Stimulated activated CD4-positive, alpha-beta T cell treated with anti-CD3 and anti-CD28 coated beads, Interleukin-15, amount 100 ng/mL, for 1 hour (primary cell): ENCODE measurements around the gene SERPINA6.
"Not testable (repeated sequence)": the region's sequence is repeated elsewhere in the genome, so short reads cannot be mapped to it uniquely, and the experiment has no call there.

ENCODE experiments used
- DNase-seq, 2 donors: peaks; one replicate each; pipeline ENCODE4 v3.0.0-alpha.2; 2020; ENCODE audit warnings: low read depth in 1 of 2, low spot score in 1 of 2

Gene SERPINA6

DNA sequence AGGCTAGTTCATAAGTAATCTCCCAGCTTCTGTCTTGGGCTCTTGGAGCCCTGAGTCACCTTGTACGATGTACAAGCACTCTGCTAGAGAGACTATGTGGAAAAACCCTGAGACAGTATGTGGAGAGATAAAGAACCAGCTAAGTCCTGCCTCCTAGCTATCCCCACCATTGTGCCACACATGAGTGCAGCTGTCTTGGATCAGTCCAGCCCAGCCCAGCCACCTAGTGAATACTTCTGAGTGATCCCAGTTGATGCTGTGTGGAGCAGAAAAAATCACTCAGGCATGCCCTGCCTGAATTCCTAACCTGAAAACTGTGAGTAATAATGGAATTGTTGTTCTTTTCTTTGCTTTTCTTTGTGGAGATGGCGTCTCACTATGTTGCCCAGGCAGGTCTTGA lies 5.1 kb upstream of the SERPINA6 start:
- no peak for DNase-seq

DNA sequence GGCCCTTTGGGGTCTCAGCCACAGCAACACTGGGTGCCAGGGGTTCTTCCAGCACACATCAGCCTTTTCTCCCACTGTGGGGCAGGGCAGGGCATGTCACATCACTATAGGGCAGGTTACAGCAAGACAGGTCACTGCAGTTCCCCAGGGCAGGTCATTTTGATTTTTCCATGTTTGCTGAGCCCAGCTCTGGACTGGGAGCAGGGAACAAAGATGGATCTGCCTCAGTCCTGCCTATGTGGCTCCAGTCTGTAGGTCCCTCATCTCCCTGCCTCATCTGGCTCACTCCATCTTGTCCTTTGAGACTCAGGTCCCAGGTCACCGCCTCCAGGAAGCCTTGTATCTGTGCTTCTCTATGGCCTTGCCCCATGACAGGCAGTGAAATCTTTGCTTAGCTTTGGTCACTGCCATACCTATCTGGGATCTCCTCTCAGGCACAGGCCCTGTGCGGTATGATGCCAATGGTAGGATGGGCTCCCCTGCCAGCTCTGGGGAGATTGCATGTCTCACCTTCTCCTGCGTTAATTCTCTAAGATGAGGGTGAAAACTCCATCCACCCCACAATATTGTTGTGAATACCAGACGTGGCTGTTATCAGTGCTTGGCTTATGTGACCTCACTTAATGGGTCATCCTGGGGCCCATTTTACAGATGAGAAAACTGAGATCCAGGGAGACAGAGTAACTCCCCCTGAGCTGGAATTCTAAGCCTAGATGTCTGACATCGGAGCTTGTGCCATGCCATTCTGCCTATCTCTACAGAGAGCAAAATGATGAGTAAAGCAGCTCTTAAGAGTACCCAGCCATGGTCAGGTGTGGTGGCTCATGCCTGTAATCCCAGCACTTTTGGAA lies 1.5 kb downstream of the SERPINA6 start:
- no peak for DNase-seq

GRCh38 chr14:94320243-94320642 lies 2.9 kb downstream of the SERPINA6 start:
- DNase-seq = no peak

DNA sequence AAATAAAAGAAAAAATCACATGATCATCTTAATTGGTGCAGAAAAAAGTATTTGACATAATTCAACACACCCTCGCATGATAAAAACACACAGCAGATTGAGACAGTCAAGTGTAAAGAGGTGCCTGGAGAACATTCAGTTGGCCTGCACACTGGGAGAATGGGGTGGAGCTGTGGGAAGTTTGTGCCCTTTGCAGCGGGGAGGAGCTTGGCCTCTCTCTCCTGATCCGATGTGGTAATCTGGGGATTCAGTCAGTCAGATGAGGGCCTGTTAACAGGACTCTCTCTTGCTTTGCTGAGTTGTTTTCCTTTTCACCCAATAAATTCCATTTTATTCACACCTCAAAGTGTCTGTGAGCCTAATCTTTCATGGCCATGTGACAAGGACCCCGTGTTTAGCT lies 5.9 kb downstream of the SERPINA6 start:
- no peak for DNase-seq

DNA sequence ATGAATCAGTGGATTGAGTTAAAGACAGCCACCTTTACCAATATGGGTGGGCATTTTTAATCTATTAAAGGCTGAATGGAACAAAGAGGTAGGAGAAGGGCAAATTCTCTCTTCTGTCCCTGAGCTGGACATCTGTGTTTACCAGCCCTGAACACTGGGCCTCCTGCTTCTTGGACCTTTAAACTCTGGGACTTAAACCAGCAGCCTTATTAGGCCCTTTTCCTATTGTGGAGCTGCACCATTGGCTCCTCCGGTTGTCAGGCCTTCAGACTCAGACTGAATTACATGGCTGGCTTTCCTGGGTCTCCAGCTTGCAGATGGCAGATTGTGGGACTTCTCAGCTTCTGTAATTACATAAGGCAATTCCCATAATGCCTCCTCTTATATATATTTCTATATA lies 6.4 kb downstream of the SERPINA6 start:
- no peak for DNase-seq

GRCh38 chr14:94314890-94315289 lies 8.2 kb downstream of the SERPINA6 start:
- DNase-seq = no peak

GRCh38 chr14:94313991-94314655 lies 9.0 kb downstream of the SERPINA6 start:
- no peak for DNase-seq

- DNase-seq = no peak
Observed at GRCh38 chr14:94312481-94313246, 10.5 kb downstream of the SERPINA6 start.

GRCh38 chr14:94310248-94310647 lies 12.9 kb downstream of the SERPINA6 start:
- no peak for DNase-seq

DNA sequence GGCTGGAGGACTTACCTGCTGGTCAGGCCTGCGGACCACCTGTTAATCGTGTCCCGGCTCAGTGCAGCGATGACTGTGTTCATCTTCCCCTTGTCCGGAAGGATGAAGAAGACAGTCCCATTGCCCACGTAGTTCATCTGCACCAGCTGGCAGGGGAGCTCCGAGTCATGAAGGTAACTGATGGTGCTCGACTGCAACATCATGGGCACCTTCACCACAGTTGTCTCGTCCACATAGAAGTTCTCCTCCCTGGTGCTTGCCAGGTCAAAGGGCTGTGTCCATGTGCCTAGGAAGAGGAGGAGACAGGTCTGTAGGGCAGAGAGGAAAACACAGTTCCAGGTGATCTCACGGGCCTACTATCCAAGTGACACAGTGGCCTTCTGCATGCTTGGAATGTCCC lies 13.4 kb downstream of the SERPINA6 start:
- no peak for DNase-seq

GRCh38 chr14:94307410-94307992 lies 15.6 kb downstream of the SERPINA6 start:
- DNase-seq = no peak

DNA sequence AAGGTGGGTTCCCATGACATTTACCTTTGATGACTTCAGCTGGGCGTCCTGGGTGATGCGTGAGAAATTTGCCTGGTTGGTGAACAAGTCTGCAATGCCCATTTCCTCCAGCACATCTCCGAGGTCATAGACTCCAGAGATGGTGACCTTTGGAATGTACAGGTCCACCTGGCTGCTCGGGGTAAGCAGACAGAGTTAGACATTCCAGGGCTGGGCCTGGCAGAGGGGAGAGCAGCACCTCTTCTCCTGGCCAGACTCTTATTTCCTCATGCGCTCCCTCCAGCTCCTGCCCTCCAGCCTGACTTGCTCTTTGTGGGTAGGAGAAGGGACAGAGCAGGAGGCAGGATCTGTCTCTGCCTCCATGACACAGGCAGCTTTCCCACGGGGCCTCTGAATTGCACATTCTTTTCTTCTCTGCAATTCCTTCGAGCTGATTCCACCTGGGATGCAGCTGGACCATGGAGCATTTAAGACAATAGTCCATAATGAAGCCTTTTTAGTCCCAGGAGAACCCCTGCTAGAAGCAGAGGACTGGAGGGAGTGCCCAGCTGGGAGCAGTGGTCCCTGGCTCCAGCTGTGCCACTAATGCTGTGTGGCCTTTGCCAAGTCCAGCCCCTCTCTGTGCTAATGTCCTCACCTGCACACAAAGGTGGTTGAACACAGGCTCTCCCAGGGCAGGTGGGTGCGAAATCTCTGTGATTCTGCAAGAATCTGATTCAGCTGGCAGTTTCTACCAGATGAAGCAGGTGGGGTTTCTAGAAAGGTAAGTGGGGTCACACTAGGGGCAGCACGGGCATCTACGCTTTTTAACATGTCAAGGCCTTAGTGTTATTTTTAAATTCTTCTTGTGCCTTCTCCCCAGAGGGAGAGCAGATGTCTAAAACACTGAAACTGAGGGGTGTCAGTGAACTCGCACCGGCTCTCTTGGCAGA lies 16.8 kb downstream of the SERPINA6 start:
- no peak for DNase-seq

DNA sequence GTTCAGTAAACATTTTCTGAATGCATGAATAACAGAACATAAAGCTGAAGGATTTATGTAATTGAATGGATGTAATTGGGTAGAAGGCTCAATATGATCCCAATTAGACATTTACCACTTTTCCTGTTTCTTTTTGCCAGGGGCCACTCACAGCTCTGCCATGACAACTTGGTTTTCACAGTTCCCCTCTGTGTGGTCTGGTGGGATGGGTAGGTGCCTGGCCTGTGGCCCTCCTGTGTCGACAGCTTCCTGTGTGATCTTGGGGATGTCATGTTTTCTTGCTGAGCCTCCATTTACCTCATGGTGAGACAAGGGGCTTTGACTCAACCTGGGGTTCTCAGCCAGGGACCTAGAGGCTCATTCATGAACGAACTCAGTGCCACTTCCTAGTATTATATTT lies 17.5 kb downstream of the SERPINA6 start:
- DNase-seq = no peak

DNA sequence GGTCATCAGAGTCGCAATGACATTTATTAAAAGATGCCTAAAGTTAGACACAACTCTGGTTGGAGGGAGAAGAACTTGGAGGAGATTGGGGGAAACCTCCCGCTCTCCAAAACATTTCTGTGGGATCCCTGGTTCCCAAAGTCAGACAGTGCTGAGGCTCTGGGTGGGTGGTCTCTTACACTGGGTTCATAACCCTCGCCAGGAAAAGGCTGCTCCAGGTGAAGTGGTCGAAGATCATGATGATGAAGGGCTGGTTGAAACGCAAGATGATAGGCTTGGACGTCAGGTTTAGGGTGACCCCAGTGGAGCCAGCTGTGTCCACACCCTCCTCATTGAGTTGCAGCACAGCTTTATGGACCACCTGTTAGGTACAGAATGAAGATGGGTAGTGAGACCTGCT lies 18.9 kb downstream of the SERPINA6 start:
- DNase-seq = no peak

GRCh38 chr14:94303111-94303510 lies 20.0 kb downstream of the SERPINA6 start:
- no peak for DNase-seq

DNA sequence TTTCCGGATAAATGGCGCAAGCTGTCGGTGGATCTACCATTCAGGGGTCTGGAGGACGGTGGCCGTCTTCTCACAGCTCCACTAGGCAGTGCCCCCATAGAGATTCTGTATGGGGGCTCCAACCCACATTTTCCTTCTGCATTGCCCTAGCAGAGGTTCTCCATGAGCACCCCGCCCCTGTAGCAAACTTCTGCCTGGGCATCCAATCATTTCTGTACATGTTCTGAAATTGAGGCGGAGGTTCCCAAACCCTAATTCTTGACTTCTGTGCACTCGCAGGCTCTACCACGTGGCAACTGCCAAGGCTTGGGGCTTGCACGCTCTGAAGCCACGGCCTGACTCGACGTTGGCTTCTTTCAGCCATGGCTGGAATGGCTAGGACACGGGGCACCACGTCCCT lies 25.0 kb downstream of the SERPINA6 start:
- DNase-seq = no peak

GRCh38 chr14:94296181-94296545 lies 27.0 kb downstream of the SERPINA6 start:
- DNase-seq = not testable (repeated sequence)

GRCh38 chr14:94295360-94296180 lies 27.6 kb downstream of the SERPINA6 start:
- no peak for DNase-seq

- DNase-seq = no peak
Observed at GRCh38 chr14:94293578-94293924, 29.6 kb downstream of the SERPINA6 start.
